ENCODE results near the gene MYCBPAP.

MYCBPAP gene

GRCh38 chr17:50507871-50508572 lies at the start of gene MYCBPAP:
MYCBPAP (plus strand) TSS chr17:50508439; CDS start chr17:50508675, 236 bp downstream.
- DNase-seq, result peak; percentile 91

- DNase-seq, result no peak
Observed at GRCh38 chr17:50458701-50459676, 49.2 kb upstream of the MYCBPAP start.

DNA sequence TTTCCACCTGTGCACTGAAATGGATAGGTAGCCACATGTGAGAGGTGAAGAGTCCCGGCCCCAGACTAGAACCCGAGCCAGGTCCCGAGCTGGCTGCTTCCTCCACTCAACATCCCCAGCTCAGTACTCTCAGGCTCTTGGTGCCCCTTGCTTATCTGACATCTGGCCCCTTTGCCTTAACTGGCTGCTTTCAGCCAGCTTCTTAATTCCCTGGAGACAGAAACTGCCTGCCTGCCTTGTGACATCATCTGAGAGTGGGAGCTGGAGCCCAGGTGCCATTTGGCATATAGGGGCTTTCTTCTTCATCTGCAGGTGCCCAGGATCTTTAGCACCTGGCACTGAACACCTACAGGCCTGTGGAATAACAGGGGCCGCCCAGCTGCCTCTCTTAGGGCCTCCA lies 48.5 kb upstream of the MYCBPAP start:
- no peak for DNase-seq

DNA sequence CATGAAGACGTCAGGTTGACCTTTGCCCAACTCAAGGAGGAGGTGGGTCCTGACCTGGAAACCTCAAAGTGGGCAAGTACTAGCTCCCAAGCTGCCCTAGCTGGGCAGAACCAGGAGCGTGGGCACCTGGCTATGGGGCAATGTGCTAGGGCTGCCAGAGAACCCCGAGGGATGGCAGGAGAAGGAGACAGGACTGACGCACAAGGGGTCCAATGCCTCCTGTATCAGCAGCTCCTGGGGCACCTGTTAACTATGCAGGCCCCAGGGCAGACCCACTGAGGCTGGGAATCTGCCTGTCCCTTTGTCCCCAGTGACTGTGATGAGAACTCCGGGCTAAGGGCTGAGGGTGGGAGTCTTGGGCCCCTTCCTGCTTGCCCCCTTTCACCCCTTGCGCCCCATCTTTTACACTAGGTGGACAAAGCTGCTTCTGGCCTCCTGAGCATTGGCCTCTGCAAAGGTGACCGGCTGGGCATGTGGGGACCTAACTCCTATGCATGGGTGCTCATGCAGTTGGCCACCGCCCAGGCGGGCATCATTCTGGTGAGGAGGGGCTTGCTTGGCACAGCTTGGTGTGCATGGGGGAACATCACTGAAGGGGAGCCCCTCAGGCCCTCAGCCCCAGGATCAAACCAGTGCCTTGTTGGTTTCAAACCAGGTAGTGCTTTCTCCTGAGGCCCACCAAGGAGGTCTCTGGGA lies 47.3 kb upstream of the MYCBPAP start:
- DNase-seq, result no peak

DNA sequence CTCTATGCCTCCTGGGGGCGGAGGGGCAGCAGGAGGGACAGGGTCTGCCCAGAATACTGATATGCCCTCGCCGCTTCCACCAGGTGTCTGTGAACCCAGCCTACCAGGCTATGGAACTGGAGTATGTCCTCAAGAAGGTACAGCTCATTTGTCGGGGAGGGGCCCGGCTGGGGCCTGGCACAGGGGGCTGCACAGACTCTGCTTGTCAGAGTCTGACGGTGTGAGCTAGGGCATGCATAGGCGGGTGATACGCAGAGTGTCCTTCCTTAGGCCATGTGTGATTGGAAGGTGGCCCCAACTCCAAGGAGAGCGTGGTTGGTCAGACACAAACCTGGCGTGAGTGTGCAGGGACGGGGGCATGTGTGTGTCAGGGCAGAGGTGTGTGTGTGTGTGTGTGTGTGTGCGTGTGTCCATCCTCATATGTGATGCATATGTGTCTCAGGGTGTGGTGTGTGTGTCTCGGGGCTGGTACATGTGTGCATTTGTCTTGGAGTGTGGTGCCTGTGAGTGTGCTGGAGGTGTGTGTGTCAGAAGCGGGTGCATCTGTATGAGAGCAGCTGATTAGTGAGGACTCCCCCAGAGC lies 46.6 kb upstream of the MYCBPAP start:
- DNase-seq, result no peak

- DNase-seq, result no peak
Observed at GRCh38 chr17:50462446-50462845, 45.8 kb upstream of the MYCBPAP start.

GRCh38 chr17:50464121-50464520 lies 44.1 kb upstream of the MYCBPAP start:
- no peak for DNase-seq

- no peak for DNase-seq
Observed at GRCh38 chr17:50464736-50465135, 43.5 kb upstream of the MYCBPAP start.

- DNase-seq, result no peak
Observed at GRCh38 chr17:50465171-50465570, 43.1 kb upstream of the MYCBPAP start.

- DNase-seq, result no peak
Observed at GRCh38 chr17:50465635-50466034, 42.6 kb upstream of the MYCBPAP start.

- DNase-seq, result no peak
Observed at GRCh38 chr17:50466371-50467113, 41.7 kb upstream of the MYCBPAP start.

GRCh38 chr17:50467114-50467854 lies 41.0 kb upstream of the MYCBPAP start:
- DNase-seq, result no peak

DNA sequence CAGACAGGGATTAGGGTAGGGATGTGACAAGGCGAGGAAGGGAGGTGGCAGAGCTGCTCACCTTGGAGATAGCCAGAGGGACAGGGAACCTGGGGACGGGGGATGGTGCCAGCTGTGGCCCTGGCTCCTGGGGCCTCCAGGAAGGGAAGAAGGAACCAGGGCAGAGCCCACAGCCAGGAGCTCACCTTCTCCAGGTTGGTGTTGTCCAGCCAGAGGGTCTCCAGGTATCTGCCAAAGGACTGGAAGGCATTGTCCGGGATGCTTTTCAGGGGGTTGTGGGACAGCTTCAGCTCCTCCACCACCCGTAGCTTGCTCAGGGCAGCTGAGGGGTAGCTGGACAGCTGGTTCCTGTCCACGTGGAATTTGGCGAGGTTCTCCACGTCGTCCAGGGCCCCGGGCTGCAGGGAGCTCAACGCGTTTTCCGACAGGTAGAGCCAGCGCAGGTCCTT lies 40.4 kb upstream of the MYCBPAP start:
- DNase-seq, result no peak

- DNase-seq, result no peak
Observed at GRCh38 chr17:50468304-50469207, 39.7 kb upstream of the MYCBPAP start, which contains the start of gene CHAD. CHAD (minus strand) TSS chr17:50468880; CDS start chr17:50468813, 67 bp downstream.

DNA sequence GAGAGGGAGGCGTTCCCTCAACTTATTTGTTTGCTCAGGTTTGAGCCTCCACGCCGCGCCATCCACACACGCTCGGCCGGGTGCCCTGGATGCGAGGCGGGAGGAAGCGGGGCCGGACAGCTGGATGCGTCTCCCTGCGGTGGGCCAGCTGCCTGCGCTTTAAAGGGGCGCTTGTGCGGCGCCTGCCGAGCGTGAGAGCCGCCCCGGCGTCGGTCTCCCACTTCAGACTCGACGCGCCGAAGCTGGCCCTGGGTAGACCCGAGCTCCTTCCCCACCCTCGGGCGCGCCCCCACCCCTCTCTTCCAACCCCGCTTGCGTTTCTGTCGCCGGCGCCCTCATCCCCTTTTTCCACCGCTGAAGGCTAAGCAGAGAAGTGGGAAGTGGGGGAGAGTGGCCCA lies 39.0 kb upstream of the MYCBPAP start:
- DNase-seq, result no peak

- no peak for DNase-seq
Observed at GRCh38 chr17:50469671-50470305, 38.5 kb upstream of the MYCBPAP start.

GRCh38 chr17:50470426-50470825 lies 37.8 kb upstream of the MYCBPAP start:
- DNase-seq, result no peak

DNA sequence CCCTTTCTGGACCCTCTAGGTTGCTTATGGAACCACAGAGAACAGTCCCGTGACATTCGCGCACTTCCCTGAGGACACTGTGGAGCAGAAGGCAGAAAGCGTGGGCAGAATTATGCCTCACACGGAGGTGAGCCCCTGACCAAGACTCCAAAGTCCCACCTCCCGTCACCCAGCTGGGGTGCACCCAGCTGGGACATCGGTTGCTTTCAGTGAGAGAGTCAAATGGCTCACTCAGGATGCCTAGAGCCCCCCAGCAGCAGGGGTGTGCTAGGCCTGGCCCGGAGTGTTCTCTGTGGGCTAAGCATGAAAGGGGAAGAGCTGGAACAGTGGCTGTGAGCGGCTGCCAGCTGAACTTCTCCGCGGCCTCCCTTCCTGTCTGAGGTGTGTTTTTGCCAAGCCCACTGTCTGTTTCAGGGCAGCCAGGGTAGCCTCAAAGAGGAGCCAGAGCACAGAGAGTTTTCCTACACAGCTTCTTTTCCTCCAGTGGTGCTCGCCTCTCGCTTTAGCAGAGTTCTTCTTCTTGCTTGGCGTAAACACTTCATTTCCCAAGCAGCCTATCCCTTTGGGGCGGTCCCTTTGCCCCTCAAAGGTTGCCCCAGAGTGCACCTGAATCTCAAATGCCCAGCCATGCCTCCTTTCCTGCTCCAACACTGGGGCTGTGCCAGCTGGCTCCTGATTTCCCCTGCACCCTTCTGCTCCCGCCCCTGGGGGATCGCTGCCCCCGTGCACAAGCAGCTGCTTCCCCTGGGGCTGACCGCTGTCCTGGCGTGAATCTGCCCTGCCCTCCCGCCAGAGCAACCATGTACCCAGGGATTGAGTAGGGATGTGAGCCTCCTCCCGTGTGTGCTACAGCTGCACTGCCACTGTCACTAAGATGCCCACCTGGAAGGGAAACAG lies 37.0 kb upstream of the MYCBPAP start:
- no peak for DNase-seq

DNA sequence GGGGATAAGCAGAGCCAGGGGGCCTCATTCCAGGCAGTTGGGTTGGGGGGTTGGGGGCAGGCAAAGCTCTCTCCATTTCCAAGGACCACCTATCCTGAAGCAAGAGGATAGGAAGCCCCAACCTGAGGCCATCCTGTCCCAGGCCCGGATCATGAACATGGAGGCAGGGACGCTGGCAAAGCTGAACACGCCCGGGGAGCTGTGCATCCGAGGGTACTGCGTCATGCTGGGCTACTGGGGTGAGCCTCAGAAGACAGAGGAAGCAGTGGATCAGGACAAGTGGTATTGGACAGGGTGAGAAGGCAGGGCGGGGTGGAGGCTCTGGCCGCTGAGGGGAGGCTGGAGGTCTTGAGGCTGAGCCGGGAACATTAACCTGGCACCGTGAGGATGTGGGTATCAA lies 36.0 kb upstream of the MYCBPAP start:
- no peak for DNase-seq

Data from activated CD4-positive, alpha-beta T cell treated with anti-CD3 and anti-CD28 coated beads, Interleukin-10, Interleukin-2, amounts not matched to agents 100 ng/mL and 50 ng/mL, durations not matched to agents 16 hours and 8 hours (primary cell).